Adrenal gland (tissue), 12 donors: ENCODE measurements around the gene UGT2B7. TPM values are rescaled to one million over a fixed set of nuclear protein-coding genes. Genes with fewer than 3 reads are reported as not detected.

Experiments
- DNase-seq, 7 donors: peaks; one replicate each; pipeline ENCODE4 v3.0.0-alpha.2; 2019 to 2020
- H3K27ac ChIP-seq, 5 donors: fragments of 200-600 bp; sonication (generic) in 4 of 5; 1 replicate in 3 of 5; 2 replicates in 2 of 5; pipeline versions ENCODE4 v1.5.1 to v1.8.0; 2016 to 2020; ENCODE audit warnings: mild to moderate bottlenecking in 1 of 5
- H3K27me3 ChIP-seq: fragments of 200-600 bp; 2 replicates; pipeline ENCODE4 v1.8.0; 2021
- H3K36me3 ChIP-seq, 2 donors: fragments of 200-600 bp; replicated peaks in 1 of 2; 1 replicate in 1 of 2; 2 replicates in 1 of 2; pipeline versions ENCODE4 v1.5.1 to v1.8.0; 2018 to 2022
- H3K4me1 ChIP-seq, 2 donors: fragments of 200-600 bp; replicated peaks in 1 of 2; 1 replicate in 1 of 2; 2 replicates in 1 of 2; pipeline versions ENCODE4 v1.5.1 to v1.8.0; 2018 to 2021
- H3K4me3 ChIP-seq, 4 donors: fragments of 200-600 bp; sonication (generic) in 3 of 4; one replicate each; pipeline ENCODE4 v1.5.1; 2016 to 2018
- H3K9me3 ChIP-seq, 3 donors: fragments of 200-600 bp; sonication (generic) in 1 of 3; replicated peaks in 1 of 3; 1 replicate in 2 of 3; 2 replicates in 1 of 3; pipeline versions ENCODE4 v1.5.1 to v1.8.0; 2016 to 2021
- POLR2A ChIP-seq, 2 donors: fragments of 450-650 bp; IDR thresholded peaks; one replicate each; pipeline ENCODE4 v1.6.1; 2017; ENCODE audit warnings: antibody characterized with exemption in 2 of 2, mild to moderate bottlenecking in 2 of 2, moderate library complexity in 1 of 2
- WGBS, 4 donors: extraction: QIAGEN DNeasy Blood & Tissue Kit in 2 of 4; methylation state at CpG; one replicate each; pipeline versions ENCODE4 v1.1.5 to v1.1.7; 2013 to 2017; 5-methylcytosine and 5-hydroxymethylcytosine counted together
- intact Hi-C, 2 donors: fragments of 100-400 bp; cut with DNase I; formaldehyde crosslinking; loops; one replicate each; pipeline versions ENCODE4 v1.14.1 to v1.15.0; 2022 to 2023
- polyA plus RNA-seq, 3 donors: library from polyadenylated mRNA; stranded (reverse); fragments of 200-250 nt in 2 of 3; fragments of 350-450 nt in 1 of 3; fragmentation: Illumina TruSeq in 1 of 3; extraction: RNeasy Lipid Tissue Mini Kit (QIAGEN cat#74804) in 1 of 3; gene quantifications; one replicate each; pipeline ENCODE4 v1.2.3, GENCODE V29; 2013 to 2014
- total RNA-seq, 9 donors: library from RNA; depleted of rRNA in 4 of 9; stranded (reverse); fragments of >200 nt in 4 of 9; fragments of 120-200 nt in 1 of 9; fragmentation: NEBNext Ultra II Directional in 1 of 9; extraction: Animal tissue kit (Norgen Biotek cat#: 25700) in 1 of 9; gene quantifications; one replicate each; pipeline versions ENCODE4 v1.1.0 to v1.2.4, GENCODE V29; 2013 to 2023
- TF ChIP-seq, protein P1 (sequence below), 6 experiments: fragments of 450-650 bp in 4 of 6; fragments of 200-600 bp in 2 of 6; sonication (generic) in 1 of 6; IDR thresholded peaks; 1 replicate in 5 of 6; 2 replicates in 1 of 6; pipeline versions ENCODE4 v1.5.1 to v1.8.0; 2016 to 2021; ENCODE audit warnings: antibody characterized with exemption in 6 of 6, mild to moderate bottlenecking in 2 of 6, moderate library complexity in 1 of 6
- donor health status: healthy with polysubstance abuse.
- donor health status: Bipolar disorder and iron deficiency.
- donor health status: DM: yes; HTN: yes; CAD: no.
- donor health status: DM: no; HTN: no; CAD: no.
- donor health status: DM: no; HTN: no; CAD: no.
- donor health status: DM: yes; HTN: yes; CAD: no.

The UGT2B7 gene
- total and polyA plus RNA-seq, 12 donors: 0.07 to 0.23 TPM; not detected in 10

DNA sequence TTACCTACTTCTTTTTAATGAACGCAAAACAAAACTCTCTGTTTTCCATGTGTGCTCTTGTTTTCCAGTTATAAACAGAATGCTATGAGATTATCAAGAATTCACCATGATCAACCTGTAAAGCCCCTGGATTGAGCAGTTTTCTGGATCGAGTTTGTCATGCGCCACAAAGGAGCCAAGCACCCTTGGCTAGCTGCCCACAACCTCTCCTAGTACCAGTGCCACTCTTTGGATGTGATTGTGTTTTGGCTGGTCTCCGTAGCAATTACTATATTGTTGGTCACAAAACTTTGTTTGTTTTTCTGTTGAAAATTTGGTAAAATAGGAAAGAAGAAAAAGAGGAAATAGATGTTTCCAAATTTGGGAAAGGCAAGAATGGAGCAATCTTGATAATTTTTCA, 51.1 kb downstream of the UGT2B7 start:
- DNase-seq: no peak
- intact Hi-C loops: no loop called here
- Histone ChIP-seq H3K27ac (no peak overlapping the region), H3K4me3 (no peak overlapping the region), H3K27me3 (no peaks in the 10 kb centered on the region), H3K4me1 (no peaks in the 10 kb centered on the region), H3K36me3 (no peaks in the 10 kb centered on the region), H3K9me3 (no peaks in the 10 kb centered on the region)
- WGBS, 4 donors: 81 to 92% (median 86%) methylated on average over 4 of the region's 4 CpGs
- TF ChIP-seq, protein P1, sequence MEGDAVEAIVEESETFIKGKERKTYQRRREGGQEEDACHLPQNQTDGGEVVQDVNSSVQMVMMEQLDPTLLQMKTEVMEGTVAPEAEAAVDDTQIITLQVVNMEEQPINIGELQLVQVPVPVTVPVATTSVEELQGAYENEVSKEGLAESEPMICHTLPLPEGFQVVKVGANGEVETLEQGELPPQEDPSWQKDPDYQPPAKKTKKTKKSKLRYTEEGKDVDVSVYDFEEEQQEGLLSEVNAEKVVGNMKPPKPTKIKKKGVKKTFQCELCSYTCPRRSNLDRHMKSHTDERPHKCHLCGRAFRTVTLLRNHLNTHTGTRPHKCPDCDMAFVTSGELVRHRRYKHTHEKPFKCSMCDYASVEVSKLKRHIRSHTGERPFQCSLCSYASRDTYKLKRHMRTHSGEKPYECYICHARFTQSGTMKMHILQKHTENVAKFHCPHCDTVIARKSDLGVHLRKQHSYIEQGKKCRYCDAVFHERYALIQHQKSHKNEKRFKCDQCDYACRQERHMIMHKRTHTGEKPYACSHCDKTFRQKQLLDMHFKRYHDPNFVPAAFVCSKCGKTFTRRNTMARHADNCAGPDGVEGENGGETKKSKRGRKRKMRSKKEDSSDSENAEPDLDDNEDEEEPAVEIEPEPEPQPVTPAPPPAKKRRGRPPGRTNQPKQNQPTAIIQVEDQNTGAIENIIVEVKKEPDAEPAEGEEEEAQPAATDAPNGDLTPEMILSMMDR (IDR thresholded peaks at IDR 0.05): no peak
- TF ChIP-seq POLR2A (IDR thresholded peaks at IDR 0.05): no peak

DNA sequence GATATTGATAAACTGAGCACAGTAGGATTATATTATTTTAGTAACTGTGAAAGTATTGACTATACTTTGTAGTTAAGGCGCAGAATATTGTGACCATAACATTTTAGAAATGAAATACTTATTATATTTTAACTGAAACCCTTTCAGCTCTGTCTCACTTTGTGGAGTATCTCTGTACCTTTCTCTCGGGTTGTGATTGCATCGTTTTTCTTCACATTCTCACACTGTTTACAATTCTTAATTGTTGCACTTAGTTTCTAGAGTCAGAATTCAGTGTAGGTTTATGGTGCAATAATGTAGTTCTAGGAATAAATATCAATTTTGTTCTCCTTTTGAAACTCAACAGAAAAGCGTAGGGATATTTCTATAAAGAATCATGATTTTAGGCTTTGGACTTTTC, 57.7 kb downstream of the UGT2B7 start:
- H3K9me3 ChIP-seq: no peaks in the 10 kb centered on the region
- no peaks in the 10 kb centered on the region for H3K4me1 ChIP-seq
- WGBS, 4 donors: 68 to 80% (median 75%) methylated on average over 4 of the region's 4 CpGs
- no peak overlapping the region for H3K4me3 ChIP-seq
- H3K27me3 ChIP-seq: no peaks in the 10 kb centered on the region
- TF ChIP-seq, protein P1 (IDR thresholded peaks at IDR 0.05): no peak
- no peak for TF ChIP-seq POLR2A (IDR thresholded peaks at IDR 0.05)
- H3K36me3 ChIP-seq: no peaks in the 10 kb centered on the region
- intact Hi-C loops: no loop called here
- no peak for DNase-seq
- H3K27ac ChIP-seq: no peak overlapping the region

- Histone ChIP-seq H3K27ac (no peak overlapping the region), H3K27me3 (no peaks in the 10 kb centered on the region), H3K4me1 (no peaks in the 10 kb centered on the region), H3K36me3 (no peaks in the 10 kb centered on the region), H3K9me3 (no peaks in the 10 kb centered on the region), H3K4me3 (no peak overlapping the region)
- no peak for DNase-seq
- intact Hi-C loops: no loop called here
- TF ChIP-seq POLR2A (IDR thresholded peaks at IDR 0.05): no peak
- TF ChIP-seq, protein P1 (IDR thresholded peaks at IDR 0.05): no peak
- WGBS, 4 donors: 58 to 79% (median 67%) methylated on average over 2 of the region's 2 CpGs
Measured at GRCh38 chr4:69156913-69157312, 60.6 kb downstream of the UGT2B7 start.

Other genes with a start within 250 kb of the UGT2B7 start
- gene UGT2A3, start 144.7 kb upstream of the UGT2B7 start, total RNA-seq: under 1 TPM in 2 of 9 donors, not detected in 7; 0.11 to 0.22 TPM
- not detected for gene UGT2A3, start 144.7 kb upstream of the UGT2B7 start, polyA plus RNA-seq
- under 1 TPM in 2 of 9 donors, not detected in 7; 0.14 to 0.22 TPM for gene UGT2B11, start 118.3 kb downstream of the UGT2B7 start, total RNA-seq
- gene UGT2B11, start 118.3 kb downstream of the UGT2B7 start, polyA plus RNA-seq: not detected
- gene UGT2B28, start 184.0 kb downstream of the UGT2B7 start, total RNA-seq: not detected
- gene UGT2B28, start 184.0 kb downstream of the UGT2B7 start, polyA plus RNA-seq: not detected